Mesenteric fat pad (tissue), 1 donor: ENCODE measurements around the gene NGF. TPM values are rescaled to one million over a fixed set of nuclear protein-coding genes. Genes with fewer than 3 reads are reported as not detected.
"Not testable (repeated sequence)": the region's sequence is repeated elsewhere in the genome, so short reads cannot be mapped to it uniquely, and the experiment has no call there.

Experiments used
- DNase-seq: peaks from one replicate; pipeline ENCODE4 v3.0.0-alpha.2; 2020; ENCODE audit warnings: low spot score
- total RNA-seq: library from RNA; stranded (reverse); fragmentation: NEBNext Ultra II Directional; extraction: Animal tissue kit (Norgen Biotek cat#: 25700); gene quantifications from one replicate; pipeline ENCODE4 v1.2.1, GENCODE V29; 2021
- donor health status: DM: yes; HTN: yes; CAD: no.

The NGF gene
- total RNA-seq, 1 donor from 2014 or later, result 5.2 TPM

DNA sequence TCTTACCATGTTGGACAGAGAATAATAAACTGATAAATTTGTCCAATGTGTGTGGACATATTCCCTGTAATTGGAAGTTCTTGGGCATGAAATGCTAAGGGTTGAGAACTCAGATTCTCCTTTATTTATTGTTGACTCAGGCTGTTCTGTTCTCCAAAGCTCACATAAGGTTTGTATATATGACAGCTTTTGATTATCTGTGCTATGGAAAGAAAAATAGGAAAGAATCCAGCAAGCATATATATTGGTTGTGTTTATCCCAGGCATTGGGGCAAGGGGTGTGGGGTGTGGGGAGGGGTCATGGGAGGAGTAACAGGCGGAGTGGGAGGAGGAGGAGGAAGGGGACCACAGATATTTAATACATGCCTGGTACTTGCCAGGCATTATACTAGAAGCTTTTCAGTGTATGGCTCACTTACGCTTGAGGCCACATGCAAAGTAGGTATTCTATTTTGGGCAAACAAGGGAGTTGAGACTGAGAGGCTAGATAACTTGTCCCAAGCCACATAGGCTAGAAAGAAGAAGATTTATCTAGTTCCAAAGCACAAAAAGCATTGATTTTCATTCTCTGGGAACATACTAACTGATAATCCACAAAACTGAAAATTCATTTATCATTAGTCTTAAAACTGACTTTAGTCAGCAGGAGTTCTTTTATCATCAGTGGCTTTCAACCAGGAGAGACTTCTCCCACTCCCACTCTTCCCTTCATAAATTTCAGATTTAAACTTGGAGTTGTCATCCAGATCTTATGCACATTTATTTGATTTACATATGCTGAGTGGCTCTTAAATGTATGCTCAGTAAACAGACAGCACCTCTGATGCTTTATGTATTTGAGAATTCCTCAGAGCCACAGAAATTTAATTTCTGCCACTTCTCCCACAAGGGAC is 27.2 kb downstream of the NGF start:
- DNase-seq, result no peak

DNA sequence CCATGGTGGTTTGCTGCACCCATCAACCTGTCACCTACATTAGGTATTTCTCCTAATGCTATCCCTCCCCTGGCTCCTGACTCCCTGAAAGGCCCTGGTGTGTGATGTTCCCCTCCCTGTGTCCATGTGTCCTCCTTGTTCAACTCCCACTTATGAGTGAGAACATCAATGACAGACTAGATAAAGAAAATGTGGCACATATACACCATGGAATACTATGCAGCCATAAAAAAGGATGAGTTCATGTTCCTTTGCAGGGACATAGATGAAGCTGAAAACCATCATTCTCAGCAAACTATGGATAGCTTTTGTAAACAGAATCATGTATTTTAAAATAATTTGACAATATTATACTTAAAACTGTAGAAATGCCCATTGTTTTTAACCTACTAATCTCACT is 28.5 kb downstream of the NGF start:
- not testable (repeated sequence) for DNase-seq

DNA sequence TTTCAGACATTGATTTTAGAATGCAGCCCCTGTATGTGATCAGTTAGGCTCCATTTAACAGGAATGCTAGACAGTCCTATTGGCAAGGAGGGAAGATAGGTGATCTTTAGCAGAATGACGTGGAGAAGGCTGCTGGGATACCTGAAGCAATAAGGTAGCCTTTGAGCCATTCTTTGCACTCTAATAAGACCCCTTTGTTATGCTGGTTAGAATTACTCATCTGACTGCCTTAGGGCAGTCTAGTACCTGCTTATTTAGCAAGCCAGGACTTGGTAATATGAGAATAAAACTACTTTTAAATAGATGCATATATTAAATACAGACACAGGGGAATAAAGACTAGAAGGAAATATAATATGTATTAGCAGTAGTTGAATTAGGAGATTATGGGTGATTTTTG is 29.1 kb downstream of the NGF start:
- no peak for DNase-seq

DNA sequence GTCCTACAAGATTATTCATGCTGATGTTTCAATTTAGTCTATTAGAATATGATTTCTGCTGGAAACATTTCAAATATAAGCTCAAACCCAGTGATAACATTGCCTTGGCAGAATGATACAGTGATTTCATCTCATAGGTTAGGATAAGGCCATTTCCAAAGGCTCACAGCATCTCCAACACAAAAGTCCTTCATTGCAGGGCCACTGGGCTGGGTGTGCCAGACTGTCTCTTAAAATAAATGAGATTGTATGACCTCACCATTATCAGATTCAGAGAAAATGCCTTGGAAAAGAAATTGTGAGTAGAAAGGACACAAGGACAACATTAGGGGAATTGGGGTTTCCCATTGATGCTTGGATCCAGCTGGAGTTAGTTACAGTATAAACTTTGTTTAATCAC is 30.4 kb downstream of the NGF start:
- no peak for DNase-seq

DNA sequence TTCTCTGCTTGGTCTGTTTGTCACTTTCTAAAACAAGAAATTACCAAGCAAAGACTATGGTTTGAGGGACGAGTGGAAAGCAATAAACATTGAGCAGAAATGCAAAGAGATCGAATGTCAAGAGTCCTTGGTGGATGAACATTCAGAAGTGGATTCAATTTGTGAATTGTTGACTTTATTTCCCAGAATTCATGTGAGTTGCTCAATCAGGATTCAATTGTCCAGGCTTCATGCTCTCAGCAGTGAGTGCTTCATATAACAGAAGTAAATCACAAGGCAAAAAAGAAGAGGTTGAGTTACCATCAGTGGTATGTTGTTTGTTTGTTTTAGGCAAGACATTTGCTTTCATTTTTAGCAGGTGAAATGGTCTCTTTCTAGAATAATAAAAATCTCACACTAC is 31.9 kb downstream of the NGF start:
- DNase-seq, result no peak

DNA sequence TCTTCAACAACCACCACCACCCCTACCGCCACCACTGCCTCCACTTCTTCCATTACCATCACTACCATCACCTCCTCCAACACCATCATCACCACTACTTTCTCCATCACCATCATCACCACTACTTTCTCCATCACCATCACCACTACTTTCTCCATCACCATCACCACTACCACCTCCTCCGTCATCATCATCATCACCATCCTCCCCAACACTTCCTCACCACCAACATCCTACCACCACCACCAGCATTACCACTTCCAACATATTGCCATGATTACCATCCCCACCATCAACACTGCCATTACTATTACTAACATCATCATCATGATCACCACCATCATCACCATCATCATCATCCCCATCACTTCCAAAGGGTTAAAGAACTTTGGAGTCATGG is 34.7 kb downstream of the NGF start:
- no peak for DNase-seq

DNA sequence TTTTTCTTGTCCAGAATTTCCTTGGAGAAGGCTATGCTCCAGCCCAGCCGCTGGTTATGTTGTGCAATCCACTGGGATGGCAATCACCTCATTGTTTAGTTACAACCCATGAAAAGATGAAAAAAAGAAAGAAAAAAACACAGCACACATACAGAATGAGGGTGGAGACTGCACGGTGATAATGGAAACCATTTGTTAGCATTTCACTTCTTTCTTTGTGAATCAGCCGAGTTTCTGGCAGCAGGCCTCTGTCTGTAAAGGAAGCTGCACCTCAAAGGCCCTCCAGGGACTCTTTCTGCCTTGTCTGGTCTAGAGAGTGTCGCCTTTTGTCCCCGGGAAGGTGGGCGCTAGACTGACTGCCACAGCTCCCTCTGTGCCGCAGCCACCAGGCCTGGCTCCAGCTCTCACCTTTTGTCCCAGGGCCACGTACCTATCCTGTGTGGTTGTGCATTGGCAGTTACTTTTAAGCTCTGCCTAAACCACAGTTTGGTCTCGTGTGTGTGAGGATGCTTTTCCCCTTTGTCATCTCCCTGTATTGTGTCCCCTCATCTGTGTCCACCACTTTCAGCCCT is 35.6 kb downstream of the NGF start:
- DNase-seq, result no peak

DNA sequence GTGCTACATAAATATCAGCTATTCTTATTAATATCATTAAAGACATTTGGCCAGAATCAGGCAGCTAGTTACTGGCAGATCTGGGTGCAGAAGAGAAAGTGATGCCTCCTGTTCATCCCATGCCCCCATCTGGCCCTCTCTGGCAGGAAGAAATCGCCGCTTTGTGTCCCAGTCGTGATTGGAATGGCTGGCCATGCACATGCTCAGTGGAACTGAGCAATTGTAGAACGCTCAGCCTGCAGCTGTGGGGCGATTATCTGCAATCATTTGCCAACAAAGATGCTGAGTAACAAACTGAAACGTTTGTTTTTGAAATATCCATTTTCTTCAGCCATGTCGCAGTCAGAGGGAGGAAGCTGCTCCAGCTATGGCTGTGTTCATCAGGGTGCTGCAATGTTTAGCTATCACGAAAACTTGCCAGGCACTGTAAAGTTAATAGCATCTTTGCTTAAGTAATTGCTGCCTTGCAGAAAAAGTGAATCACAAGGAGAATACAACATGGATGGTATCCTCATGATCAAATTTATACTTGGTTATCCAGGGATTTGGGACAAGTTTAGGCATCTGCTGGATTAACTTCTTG is 36.5 kb downstream of the NGF start:
- DNase-seq, result no peak

DNA sequence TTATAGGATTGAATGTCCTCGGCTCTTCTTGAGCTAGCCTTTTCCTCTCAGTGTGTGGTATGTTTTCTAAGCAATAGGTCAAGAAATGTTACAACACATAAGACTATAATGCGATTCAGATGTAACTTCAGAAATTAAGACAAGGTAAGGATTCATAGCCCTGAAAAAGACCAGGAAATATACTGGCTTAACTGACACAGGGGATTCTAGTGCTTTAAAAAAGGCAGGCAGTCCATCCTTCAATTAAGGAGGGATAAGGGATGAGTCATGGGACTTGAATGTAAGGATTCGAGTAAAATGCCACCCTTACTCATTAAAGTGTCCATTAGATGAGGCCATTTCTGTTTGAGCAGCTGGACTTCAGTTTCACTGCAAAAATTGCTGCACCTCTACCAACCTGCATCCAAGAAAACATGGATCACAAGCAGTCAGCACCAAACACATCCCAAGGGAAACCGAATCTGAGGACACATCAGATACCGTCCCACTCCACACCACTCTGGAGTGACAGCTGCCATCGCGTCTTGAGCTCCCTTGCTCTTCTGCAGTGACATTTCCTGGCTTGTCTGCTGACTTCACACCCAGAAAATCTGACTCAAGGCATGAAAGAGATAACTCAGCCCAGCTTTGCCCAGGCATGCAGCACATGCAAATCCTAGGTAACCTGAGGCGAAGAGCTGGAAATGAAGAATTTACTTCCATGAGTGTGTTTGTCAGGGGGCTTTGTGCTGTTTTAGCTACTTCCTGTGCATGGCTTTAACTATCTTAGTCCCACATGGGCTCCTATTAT is 37.8 kb downstream of the NGF start:
- DNase-seq, result no peak

DNA sequence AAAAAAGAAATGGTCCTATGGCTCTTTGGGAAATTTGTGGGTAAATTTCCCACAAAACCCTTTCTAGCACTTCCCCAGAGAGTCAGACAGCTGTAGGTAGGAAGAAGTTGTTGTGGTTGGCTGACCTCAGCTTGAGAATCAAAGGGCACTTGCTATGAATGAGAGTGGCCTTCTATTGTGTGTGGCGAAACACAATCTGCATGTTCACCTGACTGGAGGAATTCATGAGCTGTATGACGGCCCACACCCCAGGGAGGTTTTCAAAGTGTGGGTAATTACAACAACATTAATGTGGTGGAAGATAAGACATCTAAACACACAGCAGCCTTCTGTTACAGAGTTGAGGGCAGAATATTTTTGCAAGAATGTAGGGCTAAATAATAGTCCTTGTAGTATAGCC is 38.8 kb downstream of the NGF start:
- DNase-seq, result no peak

DNA sequence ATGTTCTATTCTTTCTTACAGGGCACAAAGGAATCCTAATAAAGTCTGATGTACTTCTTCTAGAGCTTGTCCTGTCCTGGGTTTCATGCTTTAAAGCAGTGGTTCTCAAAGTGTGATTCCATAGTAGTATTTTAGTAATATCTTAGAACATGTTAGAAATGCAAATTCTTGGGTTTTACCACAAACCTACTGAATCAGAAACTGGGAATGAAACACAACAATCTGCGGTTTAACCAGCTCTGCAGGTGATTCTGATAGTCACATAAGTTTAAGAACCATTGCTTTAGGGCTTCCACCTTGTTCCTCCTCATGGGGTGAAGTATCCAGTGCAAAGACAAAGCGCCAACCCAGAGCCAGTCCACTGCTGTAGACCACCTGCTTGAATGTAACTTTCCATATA is 41.1 kb downstream of the NGF start:
- no peak for DNase-seq

DNA sequence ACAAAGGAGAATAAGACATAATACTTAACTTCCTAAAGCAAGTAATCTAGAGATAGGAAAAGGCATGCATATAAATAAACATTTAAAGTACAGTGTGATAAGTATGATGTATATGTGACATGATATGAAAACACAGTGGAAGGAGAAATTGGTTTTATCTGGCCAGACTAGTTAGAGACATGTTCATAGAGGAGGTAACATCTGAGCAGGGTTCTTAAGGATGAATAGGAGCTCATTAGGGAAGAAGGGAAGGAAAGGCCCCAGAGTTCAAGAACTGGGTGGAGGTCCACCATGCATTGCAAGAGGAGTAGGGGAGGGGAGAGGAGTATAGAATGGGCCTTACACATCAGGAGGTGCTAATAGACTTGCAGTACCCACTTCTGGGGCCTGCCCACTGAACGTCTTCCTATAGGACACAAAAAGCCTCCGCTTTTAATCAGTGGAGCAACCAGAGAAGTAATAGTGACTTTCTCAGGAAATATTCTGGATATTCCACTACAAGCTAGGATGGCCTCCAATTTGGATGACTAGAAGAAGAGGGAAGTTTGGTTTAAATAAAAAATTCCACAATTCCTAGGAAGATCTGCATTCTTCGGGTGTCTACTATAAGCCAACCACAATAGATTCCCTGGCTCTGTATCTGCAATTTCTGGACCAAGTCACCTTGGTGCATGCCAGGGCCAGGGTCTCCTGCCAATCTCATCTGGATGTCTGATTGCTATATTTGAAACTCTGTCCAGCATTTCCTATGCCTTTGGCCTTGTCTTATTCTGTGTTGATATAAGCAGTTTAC is 41.9 kb downstream of the NGF start:
- no peak for DNase-seq

DNA sequence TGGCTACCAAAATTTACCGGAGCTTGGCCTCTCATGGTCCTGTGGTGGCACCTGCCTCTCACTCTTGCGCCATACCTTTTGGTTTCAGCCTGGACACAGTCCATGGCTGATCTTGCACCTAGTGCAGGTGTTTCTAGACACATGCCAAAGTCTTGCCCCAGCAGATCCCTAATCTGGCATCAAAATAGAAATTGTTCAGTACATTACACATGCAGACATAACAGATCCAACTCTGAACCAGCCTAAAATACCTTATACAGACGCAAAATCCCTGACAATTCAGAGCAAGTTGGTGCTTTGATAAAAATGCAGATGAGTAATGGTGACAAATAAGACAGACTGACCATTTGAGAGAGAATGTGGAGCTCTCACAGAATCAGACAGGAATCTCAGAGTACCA is 44.1 kb downstream of the NGF start:
- DNase-seq, result no peak

DNA sequence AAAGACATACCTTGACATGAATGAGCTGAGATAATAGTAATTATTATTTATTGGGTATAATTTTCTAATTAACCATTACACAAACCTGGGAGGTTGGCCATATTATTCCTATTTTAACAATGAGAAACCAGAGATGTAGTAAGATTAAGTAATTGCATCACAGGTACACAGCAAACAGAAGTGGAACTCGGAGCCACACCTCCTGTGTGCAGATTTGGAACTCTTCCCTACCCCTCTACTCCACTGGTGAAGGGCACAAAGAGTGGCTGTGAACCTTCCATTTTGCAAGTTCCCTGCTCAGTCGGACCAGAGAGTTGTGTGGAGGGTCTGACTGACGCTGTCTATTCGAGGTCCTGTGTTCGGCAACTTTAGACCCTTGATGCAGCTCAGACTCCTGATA is 45.0 kb downstream of the NGF start:
- DNase-seq, result no peak

DNA sequence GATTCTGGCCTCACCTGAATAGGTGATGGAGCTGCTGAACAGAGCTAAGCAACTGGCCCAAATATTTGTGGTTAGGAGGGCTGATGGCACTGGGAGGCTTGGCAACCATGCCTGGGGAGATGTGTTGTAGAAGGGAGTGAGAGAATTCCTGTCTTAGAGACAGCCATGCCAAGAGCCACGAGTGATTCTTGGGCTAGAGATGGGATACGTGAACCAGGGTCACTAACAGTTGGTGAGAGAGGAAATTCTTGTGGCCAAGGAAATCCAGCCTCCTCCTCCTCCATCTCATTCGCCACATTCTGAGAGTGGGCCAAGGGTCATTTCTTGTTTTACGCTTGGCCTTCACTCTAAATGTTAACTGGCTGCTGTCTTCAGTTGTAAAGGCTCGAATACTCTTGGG is 46.3 kb downstream of the NGF start:
- DNase-seq, result no peak

DNA sequence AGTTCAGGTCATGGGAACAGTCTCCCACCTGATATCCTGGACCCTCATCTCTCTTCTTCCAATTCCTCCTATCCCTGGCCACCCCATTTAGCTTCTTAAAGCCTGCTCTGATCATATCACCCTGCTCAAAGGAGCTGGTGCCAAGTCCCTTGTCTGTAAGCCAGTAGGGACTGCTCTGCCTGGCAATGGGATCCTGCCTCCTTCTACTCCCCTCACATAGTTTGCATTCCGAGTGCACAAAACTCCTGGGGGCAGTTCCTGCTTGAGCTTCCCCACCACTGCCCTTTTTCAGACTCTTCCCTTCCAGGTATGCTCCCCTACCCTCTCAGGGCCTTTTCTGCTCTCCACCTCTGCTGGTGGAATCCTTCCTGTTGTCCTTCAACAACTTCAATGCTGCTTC is 48.1 kb downstream of the NGF start:
- DNase-seq, result no peak

DNA sequence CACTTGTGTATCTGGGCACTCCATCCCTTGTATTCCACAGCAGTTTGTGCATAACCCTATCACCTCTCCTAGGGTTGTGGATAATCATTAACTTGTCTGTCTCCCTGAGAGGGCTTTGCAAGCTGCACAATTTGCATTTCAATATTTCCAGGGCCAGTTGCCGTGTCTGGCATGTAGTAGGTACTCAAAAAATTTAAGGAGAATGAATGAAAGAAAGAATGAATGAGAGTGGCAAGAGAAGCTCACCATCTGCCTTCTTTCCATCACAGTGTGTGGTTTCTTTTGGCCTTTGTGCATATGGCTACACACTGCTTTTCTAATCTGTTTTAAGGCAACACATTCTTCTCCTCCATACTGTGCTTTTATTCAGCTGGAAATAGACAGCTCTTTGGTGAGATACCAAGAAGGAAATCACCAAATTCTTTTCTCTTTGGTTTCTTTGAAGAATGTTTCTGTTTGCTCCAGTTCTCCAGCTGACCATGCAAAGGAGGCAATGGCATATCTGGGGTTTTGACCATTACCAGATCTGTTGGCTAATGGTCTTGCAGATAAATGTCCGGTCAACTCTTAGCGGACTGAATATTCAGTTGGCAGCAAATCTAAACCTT is 49.4 kb downstream of the NGF start:
- no peak for DNase-seq

DNA sequence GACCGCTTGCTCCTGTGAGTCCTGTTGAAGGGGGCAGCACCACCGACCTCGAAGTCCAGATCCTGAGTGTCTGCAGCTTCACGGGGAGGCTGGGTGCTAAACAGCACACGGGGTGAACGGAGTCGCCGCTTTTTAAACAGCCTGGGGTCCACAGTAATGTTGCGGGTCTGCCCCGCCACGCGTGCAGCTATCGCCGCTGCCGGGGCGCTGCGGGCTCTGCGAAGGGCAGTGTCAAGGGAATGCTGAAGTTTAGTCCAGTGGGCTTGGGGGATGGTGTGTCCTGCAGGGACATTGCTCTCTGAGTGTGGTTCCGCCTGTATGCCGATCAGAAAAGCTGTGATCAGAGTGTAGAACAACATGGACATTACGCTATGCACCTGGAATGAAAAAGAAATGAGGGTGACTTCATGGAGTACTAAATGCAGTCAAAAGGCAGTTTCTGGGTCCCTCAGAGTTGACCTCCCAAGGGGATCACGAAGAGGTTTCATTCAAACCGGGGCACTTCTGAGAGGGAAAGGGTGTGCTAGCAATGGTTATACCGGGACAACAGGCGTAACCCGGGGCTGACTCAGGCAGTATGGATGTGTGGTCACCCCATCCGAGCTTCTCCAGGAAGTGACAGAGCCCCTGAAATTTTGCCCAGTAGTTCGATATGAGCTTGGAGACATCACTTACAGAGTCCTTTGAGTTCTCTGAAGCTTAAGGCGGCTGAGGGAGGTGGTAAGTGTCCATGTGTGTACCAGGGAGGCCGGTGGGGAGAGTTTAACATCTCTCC is 51.4 kb downstream of the NGF start:
- no peak for DNase-seq

DNA sequence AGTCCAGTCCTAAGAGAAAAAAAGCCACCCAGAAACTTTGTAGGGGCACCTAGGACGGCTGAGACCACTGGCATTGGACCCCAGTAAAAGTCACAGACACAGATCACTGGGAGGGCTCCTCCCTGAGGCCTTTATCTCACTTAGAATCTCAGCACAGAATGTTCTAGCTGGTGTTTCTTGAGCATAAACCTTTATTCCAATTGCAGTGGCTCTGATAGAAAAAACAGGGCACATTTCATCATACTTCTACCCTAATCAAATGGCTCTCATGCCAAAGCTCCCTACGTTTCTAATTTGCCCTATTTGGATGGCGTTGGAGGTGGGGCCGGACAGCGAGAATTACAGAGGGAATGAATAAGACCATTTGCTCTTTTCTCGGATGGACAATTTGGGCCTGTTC is 53.8 kb downstream of the NGF start:
- no peak for DNase-seq

DNA sequence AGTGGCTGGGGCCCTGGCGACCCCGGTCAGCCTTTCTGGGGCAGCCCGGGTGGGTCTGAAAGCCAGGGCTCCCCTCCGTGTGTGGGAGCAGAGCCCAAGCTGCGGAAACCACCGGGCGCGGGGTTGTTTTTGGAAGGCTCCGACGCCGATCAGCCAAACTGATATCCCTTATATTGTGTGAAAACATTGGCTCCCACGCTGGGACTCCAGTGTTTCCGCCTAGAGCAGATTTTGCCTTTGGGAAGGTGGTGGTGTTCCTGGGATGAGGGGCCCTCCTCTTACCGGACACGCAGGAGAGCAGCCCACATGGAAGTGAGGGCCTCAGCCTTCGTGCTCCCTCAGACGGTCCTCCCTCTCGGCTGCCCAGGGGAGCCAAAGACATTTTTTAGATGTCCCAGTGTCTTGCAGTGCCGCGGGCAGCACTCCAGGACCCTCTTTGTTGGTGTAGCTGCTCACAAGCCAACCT is 54.3 kb downstream of the NGF start:
- DNase-seq, result no peak
